ENCODE data around the gene MAPK14.

GRCh38 chr6:36079601-36080000, 52.0 kb downstream of the MAPK14 start:
- TF ChIP-seq EZH2phosphoT487 (IDR thresholded peaks at IDR 0.05; ENCODE audit: borderline replicate concordance, low read length) = no peak
- TF ChIP-seq CTCF (IDR thresholded peaks at IDR 0.05; ENCODE audit: low read depth, low read length, poor library complexity, severe bottlenecking) = no peak
